ENCODE results near the gene TWSG1. TPM values are rescaled to one million over a fixed set of nuclear protein-coding genes. Genes with fewer than 3 reads are reported as not detected.

TWSG1 gene
- total RNA-seq, 1 donor from 2014 or later: 60.2 TPM

GRCh38 chr18:9403795-9404564, 69.4 kb downstream of the TWSG1 start:
- Mint-ChIP-seq H3K27ac (peak overlapping the region; percentile 47), H3K4me1 (peaks cover 5% of the 10 kb centered on the region)
- no peak for DNase-seq (ENCODE audit: low spot score in 2 of 2, unreplicated experiment in 2 of 2)

GRCh38 chr18:9404565-9405060, 70.0 kb downstream of the TWSG1 start:
- Mint-ChIP-seq H3K36me3 (peaks cover 8% of the 10 kb centered on the region), H3K4me3 (no peak overlapping the region), H3K27ac (peak overlapping the region; percentile 47), H3K9me3 (peaks cover 4% of the 10 kb centered on the region), H3K27me3 (ENCODE audit: low read depth) (no peaks in the 10 kb centered on the region), H3K4me1 (peaks cover 5% of the 10 kb centered on the region)
- no peak for DNase-seq (ENCODE audit: low spot score in 2 of 2, unreplicated experiment in 2 of 2)
- no peak for TF ChIP-seq CTCF (IDR thresholded peaks at IDR 0.05; ENCODE audit: unreplicated experiment)

More at GRCh38 chr18:9403795-9404564, 69.4 kb downstream of the TWSG1 start:
- H3K9me3 Mint-ChIP-seq: peaks cover 4% of the 10 kb centered on the region
- H3K36me3 Mint-ChIP-seq: peaks cover 9% of the 10 kb centered on the region
- no peak overlapping the region for H3K4me3 Mint-ChIP-seq
- TF ChIP-seq CTCF (IDR thresholded peaks at IDR 0.05; ENCODE audit: unreplicated experiment): no peak
- H3K27me3 Mint-ChIP-seq (ENCODE audit: low read depth): no peaks in the 10 kb centered on the region

GRCh38 chr18:9405130-9405529, 70.6 kb downstream of the TWSG1 start:
- no peak for TF ChIP-seq CTCF (IDR thresholded peaks at IDR 0.05; ENCODE audit: unreplicated experiment)
- Mint-ChIP-seq H3K4me1 (peaks cover 5% of the 10 kb centered on the region), H3K27ac (no peak overlapping the region), H3K36me3 (peaks cover 8% of the 10 kb centered on the region), H3K27me3 (ENCODE audit: low read depth) (no peaks in the 10 kb centered on the region), H3K4me3 (no peak overlapping the region), H3K9me3 (peaks cover 8% of the 10 kb centered on the region)
- no peak for DNase-seq (ENCODE audit: low spot score in 2 of 2, unreplicated experiment in 2 of 2)

- DNase-seq (ENCODE audit: low spot score in 2 of 2, unreplicated experiment in 2 of 2): no peak
- Mint-ChIP-seq H3K36me3 (peaks cover 8% of the 10 kb centered on the region), H3K9me3 (peaks cover 8% of the 10 kb centered on the region), H3K4me3 (no peak overlapping the region), H3K27me3 (ENCODE audit: low read depth) (no peaks in the 10 kb centered on the region), H3K4me1 (peaks cover 5% of the 10 kb centered on the region), H3K27ac (no peak overlapping the region)
- TF ChIP-seq CTCF (IDR thresholded peaks at IDR 0.05; ENCODE audit: unreplicated experiment): no peak
Measured at GRCh38 chr18:9405977-9406376, 71.4 kb downstream of the TWSG1 start.

- no peak for DNase-seq (ENCODE audit: low spot score in 2 of 2, unreplicated experiment in 2 of 2)
- Mint-ChIP-seq H3K9me3 (peaks cover 4% of the 10 kb centered on the region), H3K36me3 (no peaks in the 10 kb centered on the region), H3K27me3 (ENCODE audit: low read depth) (no peaks in the 10 kb centered on the region), H3K4me1 (peaks cover 25% of the 10 kb centered on the region), H3K27ac (no peak overlapping the region), H3K4me3 (no peak overlapping the region)
- no peak for TF ChIP-seq CTCF (IDR thresholded peaks at IDR 0.05; ENCODE audit: unreplicated experiment)
Measured at GRCh38 chr18:9410515-9410914, 75.9 kb downstream of the TWSG1 start.

All from mesothelial cell of epicardium (in vitro differentiated cells).